Aortic smooth muscle cell (primary cell): Measurements from ENCODE around the gene RNASE12. TPM values are rescaled to one million over a fixed set of nuclear protein-coding genes. Genes with fewer than 3 reads are reported as not detected.

Source experiments
- total RNA-seq: library from RNA; depleted of rRNA; stranded (reverse); fragments of >200 nt; gene quantifications from 2 replicates; pipeline ENCODE4 v1.2.3, GENCODE V29; 2014

RNASE12 gene
- not detected in 2 replicates for total RNA-seq

GRCh38 chr14:20591235-20591634, at the start of gene RNASE12:
RNASE12 (minus strand) TSS chr14:20591376; CDS start chr14:20590723, 653 bp downstream.

GRCh38 chr14:20587489-20588154, 3.6 kb downstream of the RNASE12 start, which contains the start of gene RNASE11:
RNASE11 (minus strand) TSS chr14:20588001.

GRCh38 chr14:20560961-20561360, 30.2 kb downstream of the RNASE12 start, which contains the start of gene RNASE9:
RNASE9 (minus strand) TSS chr14:20561047.

Other genes with a start within 250 kb of the RNASE12 start
- 7.9 and 9.2 TPM in 2 replicates for gene PARP2, start 247.7 kb downstream of the RNASE12 start, total RNA-seq
- gene TEP1, start 177.9 kb downstream of the RNASE12 start, total RNA-seq: 14.9 and 18.5 TPM in 2 replicates
- 0.06 and 0.13 TPM in 2 replicates for gene KLHL33, start 155.2 kb downstream of the RNASE12 start, total RNA-seq
- gene OSGEP, start 136.6 kb downstream of the RNASE12 start, total RNA-seq: 23.9 and 49.0 TPM in 2 replicates
- 29.6 and 62.0 TPM in 2 replicates for gene APEX1, start 136.2 kb downstream of the RNASE12 start, total RNA-seq
- 21.5 and 21.7 TPM in 2 replicates for gene PIP4P1, start 129.9 kb downstream of the RNASE12 start, total RNA-seq
- gene PNP, start 122.0 kb downstream of the RNASE12 start, total RNA-seq: 48.2 and 64.6 TPM in 2 replicates
- gene RNASE10, start 85.8 kb downstream of the RNASE12 start, total RNA-seq: not detected in 2 replicates
- not detected in 2 replicates for gene RNASE9, start 30.3 kb downstream of the RNASE12 start, total RNA-seq
- not detected in 2 replicates for gene RNASE11, start 3.4 kb downstream of the RNASE12 start, total RNA-seq
- gene OR6S1, start 50.3 kb upstream of the RNASE12 start, total RNA-seq: not detected in 2 replicates
- gene RNASE4, start 93.2 kb upstream of the RNASE12 start, total RNA-seq: 36.6 and 44.2 TPM in 2 replicates
- 5.0 and 7.8 TPM in 2 replicates for gene ANG, start 97.4 kb upstream of the RNASE12 start, total RNA-seq
- not detected in 2 replicates for gene EDDM3A, start 154.5 kb upstream of the RNASE12 start, total RNA-seq
- not detected in 2 replicates for gene EDDM3B, start 177.0 kb upstream of the RNASE12 start, total RNA-seq
- not detected in 2 replicates for gene RNASE6, start 189.9 kb upstream of the RNASE12 start, total RNA-seq
- 3.6 and 7.1 TPM in 2 replicates for gene RNASE1, start 211.5 kb upstream of the RNASE12 start, total RNA-seq